Activated CD8-positive, alpha-beta memory T cell treated with anti-CD3 and anti-CD28 coated beads for 48 hours (primary cell): ENCODE results near the gene CYB5B.

Experiments
- DNase-seq, 3 experiments: peaks; one replicate each; pipeline ENCODE4 v3.0.0-alpha.2; 2020; ENCODE audit warnings: low read depth in 2 of 3, low spot score in 2 of 3

The CYB5B gene

DNA sequence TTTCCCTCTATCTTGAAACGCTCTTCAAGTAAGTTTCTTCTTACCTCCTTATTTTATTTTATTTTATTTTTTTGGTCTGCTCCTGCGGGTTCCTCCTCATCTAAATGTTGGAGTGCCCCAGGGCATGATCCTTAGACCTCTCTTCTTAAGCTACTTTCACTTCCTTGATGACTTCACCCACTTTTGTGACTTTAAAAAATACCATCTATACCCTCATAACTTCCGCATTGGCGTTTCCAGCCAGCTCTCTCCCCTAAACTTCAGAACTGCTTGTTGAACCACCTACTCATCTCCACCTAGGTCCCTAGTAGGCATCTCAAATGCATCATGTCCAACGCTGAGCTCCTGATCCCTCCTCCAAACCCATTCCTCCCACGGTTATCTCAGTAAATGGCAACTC, 89.9 kb downstream of the CYB5B start:
- DNase-seq = no peak
